Raji (cell line): ENCODE measurements around the gene MCFD2.

ENCODE experiments used
- POLR2A ChIP-seq: IDR thresholded peaks from 2 replicates; pipeline ENCODE4 v1.6.1; 2011; ENCODE audit warnings: low read depth, low read length, control low read depth; ENCODE audit not compliant: insufficient read depth

Gene MCFD2

GRCh38 chr2:46887028-46887885, 28.3 kb downstream of the MCFD2 start:
- TF ChIP-seq POLR2A: no peak

GRCh38 chr2:46886268-46887027, 29.2 kb downstream of the MCFD2 start:
- TF ChIP-seq POLR2A: no peak

GRCh38 chr2:46885376-46885775, 30.2 kb downstream of the MCFD2 start:
- no peak for TF ChIP-seq POLR2A

- TF ChIP-seq POLR2A: no peak
These were observed 36.1 kb downstream of the MCFD2 start for GRCh38 chr2:46879511-46879910.

GRCh38 chr2:46878886-46879285, 36.7 kb downstream of the MCFD2 start:
- no peak for TF ChIP-seq POLR2A

GRCh38 chr2:46878240-46878877, 37.2 kb downstream of the MCFD2 start:
- TF ChIP-seq POLR2A: no peak

- no peak for TF ChIP-seq POLR2A
These were observed 37.9 kb downstream of the MCFD2 start for GRCh38 chr2:46877619-46878113.

GRCh38 chr2:46876741-46877384, 38.7 kb downstream of the MCFD2 start:
- TF ChIP-seq POLR2A: no peak

- TF ChIP-seq POLR2A: no peak
These were observed 40.2 kb downstream of the MCFD2 start for GRCh38 chr2:46875226-46875899.

- no peak for TF ChIP-seq POLR2A
These were observed 41.2 kb downstream of the MCFD2 start for GRCh38 chr2:46874236-46874929.

GRCh38 chr2:46873604-46874068, 42.0 kb downstream of the MCFD2 start:
- TF ChIP-seq POLR2A: no peak

- no peak for TF ChIP-seq POLR2A
These were observed 42.6 kb downstream of the MCFD2 start for GRCh38 chr2:46872902-46873603.

- TF ChIP-seq POLR2A: no peak
These were observed 43.6 kb downstream of the MCFD2 start for GRCh38 chr2:46871976-46872381.
